Measurements from ENCODE around the gene TIGD1.

Gene TIGD1

DNA sequence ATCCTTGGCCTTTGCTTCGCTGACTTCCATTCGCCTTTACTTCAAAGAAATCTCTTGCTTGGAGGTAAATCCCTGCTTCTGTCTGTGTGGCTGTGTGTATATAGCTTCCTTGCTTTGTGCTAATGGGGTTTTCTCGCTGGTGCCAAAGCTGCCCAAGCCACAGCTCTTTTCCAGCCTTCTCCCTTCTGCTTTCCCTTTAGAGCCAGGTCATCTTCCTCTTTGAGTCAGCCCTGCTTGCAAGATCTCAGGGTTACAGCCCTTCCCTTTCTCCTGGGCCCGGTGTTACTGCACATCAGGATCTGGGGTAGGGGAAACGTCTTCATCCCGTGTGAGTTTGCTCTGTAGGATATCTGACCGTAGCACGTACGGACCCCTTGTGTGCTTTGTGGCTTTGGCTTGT lies 19.2 kb upstream of the TIGD1 start:
- DNase-seq = no peak

DNA sequence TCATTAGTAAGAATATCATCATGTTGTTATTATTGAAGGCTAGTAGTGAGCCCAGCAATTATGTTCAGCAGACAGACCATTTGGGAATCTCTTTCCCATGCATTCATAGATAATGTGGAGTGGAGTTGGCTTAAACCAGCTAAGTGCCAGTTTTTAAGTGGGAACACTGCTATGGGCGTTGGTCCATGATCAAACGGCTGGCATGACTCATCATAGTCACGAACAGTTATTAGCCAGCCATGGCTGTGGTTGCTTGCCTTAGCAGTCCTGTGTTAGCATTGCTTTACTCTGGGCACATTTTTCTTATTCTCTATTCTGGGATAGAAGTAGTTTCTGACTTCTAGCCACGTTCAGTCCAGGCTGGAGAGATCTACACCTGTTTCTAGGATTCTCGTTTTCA lies 17.8 kb upstream of the TIGD1 start:
- no peak for DNase-seq

DNA sequence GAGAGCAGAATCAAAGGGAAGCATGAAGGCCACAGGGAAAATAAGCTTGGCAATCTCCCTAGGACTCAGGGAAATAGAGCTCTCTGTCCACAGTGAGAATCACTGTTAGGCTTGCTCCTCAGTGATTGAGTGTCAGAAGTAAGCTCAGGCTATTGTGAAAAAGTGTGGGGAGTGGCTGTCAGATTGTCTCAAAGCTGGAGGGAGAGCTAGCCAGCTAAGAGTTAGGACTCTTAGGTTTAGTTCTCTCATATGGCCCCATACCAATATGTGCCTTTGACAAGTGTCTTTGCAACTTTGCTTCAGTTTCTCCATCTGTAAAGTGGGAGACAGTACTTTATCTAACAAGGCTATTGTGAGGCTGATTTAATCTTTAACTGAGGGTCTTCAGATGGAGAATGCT lies 17.4 kb upstream of the TIGD1 start:
- DNase-seq = no peak

DNA sequence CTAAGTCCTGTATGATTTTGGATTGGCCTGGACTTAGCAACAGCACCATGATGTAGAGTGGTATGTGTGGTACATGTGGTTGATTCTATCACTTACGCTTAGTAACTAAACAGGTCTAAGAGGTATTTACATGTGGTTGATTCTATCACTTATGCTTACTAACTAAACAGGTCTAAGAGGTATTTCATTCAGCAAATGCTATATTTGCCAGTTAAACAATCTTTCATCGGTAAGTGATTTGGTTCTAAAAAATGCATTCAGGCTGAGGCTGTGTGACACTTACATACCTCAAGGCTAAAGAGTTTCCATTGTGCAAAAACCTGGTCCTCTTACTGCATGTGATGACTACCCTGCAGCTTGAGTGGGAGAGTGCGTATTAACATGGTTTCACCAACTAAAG lies 13.2 kb upstream of the TIGD1 start:
- DNase-seq = no peak

DNA sequence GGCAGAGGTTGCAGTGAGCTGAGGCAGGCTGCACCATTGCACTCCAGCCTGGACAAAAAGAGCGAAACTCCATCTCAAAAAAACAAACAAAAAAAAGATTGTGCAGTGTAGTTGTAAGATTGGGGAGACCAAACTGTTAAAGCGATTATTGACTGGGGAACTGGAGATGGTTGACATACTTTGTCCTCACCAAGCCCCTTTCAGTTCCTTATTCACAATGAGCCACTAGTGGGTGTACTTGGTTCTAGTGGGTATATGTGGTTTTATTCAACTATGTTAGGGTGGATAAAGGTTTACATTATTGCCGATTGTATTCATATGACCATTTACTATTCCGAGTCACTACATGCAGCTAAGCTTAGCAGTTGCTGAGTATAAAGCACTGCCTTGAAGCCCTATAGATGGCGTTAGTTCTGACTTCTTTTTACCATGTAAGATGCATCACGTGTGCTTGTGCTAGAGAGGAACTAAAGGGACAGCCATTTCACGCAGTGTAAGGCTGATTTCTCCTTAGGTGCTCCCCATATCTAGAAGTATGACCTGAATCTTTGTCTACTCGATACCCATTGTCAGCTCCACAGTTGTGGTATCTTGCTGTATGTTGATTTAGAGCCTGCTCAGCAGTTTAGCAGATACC lies 12.3 kb upstream of the TIGD1 start:
- DNase-seq = no peak

DNA sequence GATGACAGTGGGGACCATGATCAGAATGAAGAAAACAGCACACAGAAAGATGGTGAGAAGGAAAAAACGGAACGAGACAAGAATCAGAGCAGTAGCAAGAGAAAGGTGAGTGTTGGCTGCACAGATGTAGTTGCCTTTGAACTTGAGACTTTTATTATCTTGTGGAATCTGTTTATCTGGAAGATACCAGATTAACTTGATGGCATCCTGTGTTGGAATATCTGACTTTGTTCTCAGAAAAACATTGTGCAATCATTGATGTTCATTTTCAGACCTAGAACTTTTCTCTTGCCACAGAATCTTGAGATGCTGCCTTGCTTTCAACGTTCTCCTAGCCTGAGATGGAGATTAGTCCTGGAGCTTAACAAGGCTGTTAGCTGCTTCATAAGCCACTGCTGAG lies 6.1 kb upstream of the TIGD1 start:
- no peak for DNase-seq

DNA sequence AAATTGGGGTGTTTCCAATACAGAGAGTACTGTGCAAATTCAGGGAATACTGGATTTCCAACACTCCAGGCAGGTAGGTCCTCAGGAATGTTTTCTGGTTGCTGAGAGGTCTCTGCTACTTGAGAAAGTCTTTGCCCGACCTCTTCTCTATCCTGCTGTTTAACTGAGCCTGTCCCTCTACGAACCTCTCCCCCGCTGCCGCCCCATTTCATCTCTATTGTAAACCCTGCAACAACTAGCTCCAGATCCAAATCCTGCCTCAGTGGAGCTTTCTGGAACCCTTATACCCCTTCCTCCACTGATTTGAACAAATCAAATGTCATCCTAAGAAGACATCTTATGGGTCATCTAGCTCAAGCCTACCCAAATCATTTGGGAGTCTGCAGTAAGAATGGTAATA lies 1.4 kb upstream of the TIGD1 start:
- DNase-seq = no peak

DNA sequence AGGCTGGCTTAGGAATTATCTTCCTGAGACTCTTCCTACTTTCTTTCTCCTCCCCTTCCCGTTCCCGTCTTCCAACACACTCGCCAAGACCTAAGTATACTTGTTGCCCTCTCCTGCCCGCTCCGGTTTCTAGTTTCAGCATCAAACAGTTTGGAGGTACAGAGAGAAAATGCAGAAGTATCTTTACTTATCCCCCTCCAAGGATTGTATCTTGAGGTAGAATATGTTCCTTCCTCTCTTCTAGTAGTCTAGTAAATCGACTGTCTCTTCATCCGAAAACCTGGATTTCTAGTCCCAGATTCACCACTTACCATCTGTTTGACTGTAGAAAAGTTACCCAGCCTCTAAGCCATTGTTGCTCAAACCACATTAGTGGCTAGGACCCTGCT lies 887 bp upstream of the TIGD1 start:
- DNase-seq = no peak

DNA sequence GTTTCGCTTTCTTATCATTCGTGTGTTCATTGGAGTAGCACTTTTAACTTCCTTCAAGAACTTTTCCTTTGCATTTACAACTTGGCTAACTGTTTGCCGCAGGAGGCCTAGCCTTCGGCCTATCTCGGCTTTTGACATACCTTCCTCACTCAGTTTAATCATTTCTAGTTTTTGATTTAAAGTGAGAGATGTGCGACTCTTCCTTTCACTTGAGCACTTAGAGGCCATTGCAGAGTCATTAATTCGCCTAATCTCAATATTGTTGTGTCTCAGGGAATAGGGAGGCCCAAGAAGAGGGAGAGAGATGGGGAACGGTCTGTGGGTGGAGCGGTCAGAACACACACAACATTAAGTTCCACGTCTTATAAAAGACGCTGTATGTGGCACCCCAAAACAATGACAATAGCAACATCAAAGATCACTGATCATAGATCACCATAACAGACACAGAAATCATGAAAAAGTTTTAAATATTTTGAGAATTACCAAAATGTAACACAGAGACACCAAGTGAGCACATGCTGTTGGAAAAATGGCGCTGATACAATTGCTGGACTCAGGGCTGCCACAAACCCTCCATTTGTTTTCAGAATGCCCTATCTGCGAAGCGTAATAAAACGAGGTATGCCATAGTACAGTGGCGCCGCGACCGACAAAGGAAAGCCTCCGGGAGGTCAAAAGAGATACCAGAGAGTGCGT lies 553 bp downstream of the TIGD1 start:
- no peak for DNase-seq

DNA sequence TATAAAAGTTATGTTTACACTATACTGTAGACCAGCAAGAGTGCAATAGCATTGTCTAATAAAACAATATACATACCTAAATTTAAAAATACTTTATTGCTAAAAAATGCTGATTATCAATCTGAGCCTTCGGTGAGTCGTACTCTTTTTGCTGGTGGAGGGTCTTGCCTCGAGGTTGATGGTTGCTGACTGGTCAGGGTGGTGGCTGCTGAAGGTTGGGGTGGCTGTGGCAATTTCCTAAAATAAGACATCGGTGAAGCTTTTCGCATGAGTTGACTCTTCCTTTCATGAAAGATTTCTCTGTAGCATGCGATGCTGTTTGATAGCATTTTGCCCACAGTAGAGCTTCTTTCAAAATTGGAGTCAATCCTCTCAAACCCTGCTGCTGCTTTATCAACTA lies 2.4 kb downstream of the TIGD1 start:
- DNase-seq = no peak

DNA sequence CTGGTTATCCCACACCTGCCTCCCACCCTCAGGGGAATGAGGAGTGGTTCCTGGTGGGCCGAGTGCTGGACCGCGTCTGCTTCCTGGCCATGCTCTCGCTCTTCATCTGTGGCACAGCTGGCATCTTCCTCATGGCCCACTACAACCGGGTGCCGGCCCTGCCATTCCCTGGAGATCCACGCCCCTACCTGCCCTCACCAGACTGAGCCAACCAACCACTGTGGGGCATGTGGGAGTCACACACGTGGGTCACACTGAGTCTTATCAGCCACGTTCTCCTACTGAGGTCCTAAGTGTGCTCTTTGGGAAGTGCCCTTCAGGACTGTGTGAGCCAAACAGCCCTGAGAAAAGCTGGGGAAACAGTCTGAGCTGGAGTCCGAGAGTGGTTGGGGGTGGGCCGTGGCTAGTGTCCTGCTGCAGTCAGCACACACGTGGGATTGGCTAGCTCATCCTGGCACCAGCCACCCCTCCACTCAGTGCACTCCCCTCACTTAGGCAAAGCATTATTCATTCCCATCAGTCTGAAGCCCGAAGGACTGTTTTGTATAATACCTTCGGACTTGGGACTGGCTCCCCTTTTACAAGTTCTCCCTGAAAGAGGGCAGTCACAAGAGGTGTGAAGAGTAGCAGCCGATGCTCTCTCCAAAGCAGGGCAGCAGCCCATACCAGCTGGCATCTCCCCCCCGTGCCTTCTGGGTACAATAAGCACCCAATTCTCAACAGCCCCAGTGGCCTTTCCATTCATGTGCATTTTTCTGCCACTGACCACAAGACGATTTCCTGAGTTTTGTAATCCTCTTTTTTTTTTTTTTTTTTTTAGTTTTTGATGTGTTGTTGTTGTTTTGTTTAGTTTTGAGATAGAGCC lies 4.6 kb downstream of the TIGD1 start:
- no peak for DNase-seq

DNA sequence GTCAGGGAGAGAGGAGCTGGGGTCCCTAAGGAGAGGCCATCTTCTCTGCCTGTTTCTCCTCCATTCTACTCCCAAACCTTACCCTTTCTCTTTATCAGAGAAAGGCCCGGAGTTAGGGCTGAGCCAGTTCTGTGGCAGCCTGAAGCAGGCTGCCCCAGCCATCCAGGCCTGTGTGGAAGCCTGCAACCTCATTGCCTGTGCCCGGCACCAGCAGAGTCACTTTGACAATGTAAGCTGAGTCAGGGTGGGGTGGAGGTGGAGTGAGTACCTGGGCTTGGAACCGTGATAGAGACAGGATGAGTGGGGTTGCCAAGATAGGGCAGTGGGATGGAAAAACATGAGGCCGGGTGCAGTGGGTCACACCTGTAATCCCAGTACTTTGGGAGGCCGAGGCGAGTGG lies 5.7 kb downstream of the TIGD1 start:
- no peak for DNase-seq

DNA sequence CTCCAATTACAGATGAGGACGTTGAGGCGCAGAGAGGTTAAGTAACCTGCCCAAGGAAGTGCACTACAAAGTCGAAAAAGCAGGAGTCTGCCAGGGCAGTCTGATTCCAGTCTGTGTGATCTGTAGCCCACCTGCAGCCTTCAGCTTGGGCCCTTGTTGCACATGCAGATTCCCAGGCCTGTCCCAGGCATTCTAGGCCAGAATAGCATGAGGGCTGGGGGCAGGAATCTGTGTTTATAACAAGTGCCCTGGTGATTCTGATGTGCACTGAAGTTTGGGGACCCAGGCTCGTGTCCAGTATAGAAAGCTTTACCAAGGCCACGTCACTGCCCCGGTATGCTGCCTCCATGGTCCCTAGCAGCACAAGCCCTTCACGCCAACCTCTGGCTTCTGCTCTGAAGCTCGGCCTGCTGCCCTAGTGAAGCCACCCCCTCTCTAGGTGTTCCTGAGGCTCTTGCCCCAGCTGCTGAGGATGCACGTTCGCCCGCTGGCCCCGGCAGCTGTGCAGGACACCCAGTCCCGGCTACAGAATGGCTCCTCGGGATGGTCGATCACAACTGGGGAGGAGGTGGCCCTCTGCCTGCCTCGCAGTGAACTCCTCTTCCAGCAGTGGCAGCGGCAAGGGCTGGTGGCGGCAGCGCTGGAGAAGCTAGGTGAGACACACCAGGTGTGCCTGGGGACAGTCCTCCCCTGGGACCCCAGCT lies 6.3 kb downstream of the TIGD1 start:
- DNase-seq = no peak

DNA sequence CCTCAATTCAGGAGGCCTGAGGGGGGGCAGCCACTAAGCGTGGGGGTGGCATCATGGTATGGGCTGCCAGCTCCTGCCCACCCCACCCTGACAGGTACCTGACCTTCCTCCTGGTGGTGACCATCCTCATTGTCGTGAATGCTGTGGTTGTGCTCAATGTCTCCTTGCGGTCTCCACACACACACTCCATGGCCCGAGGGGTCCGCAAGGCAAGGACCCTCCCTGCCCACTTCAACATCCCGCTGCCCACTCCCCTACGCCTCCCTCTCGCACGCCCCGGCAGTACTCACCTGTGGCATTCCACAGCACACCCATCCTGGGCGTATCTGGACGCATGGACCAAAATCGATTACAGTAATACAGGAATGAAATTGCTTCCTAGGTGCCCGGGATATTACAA lies 6.9 kb downstream of the TIGD1 start:
- no peak for DNase-seq

DNA sequence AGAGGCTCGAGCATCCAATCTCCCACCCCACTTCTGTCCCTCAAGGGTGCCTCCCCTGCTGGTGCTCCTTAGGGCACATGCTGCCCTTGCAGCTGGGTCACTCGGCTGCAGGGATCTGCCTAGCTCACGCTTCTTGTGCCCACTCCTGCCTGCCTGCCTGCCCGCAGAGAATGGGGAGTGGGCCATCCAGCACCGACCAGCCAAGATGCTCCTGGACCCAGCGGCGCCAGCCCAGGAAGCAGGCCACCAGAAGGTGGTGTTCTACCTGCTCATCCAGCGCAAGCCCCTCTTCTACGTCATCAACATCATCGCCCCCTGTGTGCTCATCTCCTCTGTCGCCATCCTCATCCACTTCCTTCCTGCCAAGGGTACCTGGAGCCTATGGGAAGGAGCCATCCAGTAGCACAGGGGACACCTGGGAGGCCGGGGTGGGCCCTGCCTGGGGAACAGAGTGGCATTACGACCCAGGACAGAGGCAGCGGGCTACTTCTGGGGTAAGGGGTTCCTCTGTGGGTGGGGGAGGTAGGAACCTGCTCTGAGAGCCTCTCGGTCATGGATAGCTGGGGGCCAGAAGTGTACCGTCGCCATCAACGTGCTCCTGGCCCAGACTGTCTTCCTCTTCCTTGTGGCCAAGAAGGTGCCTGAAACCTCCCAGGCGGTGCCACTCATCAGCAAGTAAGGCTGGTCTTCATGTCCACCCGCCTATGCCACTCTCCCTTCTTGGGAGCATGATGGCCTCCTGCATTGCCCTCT lies 7.5 kb downstream of the TIGD1 start:
- DNase-seq = no peak

DNA sequence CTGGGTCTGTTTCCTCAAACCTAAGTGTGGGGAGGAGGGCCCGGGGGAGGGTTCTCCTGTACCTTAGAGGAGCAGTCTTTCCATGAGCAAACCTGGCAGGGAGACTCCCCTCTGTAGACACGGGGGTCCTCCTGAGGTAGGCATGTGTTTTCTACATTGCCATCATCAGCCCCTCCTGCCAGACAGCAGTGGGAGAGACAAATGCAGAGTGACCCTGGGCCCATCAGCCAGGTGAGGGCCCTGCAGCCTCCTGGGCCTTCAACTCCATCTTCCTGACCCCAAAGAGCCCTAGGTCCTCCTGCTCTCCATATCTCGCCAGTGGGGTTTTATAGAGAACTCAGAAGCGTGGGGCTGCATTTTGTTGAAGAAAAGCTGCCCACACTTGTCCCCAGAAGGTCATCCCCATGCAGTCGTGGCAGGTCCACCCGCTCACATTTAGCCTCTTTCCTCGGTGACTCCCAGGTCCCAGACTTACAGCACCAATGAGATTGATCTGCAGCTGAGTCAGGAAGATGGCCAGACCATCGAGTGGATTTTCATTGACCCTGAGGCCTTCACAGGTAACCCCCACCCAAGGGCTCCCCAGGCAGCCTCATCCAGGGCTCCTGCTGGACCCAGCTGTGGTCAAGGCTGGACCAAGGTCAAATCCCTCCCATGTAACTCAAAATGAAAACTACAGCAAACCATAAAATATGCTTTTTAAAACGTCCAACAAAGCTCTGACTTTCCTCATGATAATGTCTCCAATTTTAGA lies 8.2 kb downstream of the TIGD1 start:
- DNase-seq = no peak

DNA sequence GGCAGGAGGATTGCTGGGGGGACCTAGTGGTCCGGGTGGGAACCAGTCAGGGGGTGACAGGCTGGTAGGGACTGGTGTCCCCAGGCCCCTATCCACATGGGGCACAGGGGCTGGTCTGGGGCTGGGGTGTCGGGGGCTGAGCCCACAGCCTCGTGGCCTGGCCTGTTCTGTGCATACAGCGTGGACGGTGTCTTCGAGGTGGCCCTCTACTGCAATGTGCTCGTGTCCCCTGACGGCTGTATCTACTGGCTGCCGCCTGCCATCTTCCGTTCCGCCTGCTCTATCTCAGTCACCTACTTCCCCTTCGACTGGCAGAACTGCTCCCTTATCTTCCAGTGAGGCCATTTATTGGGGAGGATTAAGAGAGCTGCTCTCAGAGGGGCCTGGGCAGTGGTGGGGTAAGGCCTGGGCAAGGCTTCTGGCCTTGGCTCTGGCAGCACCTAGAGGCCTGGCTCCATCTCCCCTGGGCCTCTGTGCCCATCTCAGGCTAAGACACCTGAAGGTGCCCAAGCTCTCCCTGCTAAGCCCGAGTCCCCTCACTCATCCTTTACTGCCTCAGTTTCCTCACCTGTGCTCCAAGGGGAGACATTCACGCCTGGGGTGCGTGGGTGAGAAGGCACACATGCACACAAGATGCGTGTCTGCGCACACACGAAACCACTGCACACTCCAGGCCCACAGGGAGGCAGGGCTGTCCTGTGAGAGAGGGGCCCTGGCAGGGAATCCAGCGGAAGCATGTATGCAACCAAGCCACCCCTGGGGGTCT lies 9.0 kb downstream of the TIGD1 start:
- DNase-seq = no peak

DNA sequence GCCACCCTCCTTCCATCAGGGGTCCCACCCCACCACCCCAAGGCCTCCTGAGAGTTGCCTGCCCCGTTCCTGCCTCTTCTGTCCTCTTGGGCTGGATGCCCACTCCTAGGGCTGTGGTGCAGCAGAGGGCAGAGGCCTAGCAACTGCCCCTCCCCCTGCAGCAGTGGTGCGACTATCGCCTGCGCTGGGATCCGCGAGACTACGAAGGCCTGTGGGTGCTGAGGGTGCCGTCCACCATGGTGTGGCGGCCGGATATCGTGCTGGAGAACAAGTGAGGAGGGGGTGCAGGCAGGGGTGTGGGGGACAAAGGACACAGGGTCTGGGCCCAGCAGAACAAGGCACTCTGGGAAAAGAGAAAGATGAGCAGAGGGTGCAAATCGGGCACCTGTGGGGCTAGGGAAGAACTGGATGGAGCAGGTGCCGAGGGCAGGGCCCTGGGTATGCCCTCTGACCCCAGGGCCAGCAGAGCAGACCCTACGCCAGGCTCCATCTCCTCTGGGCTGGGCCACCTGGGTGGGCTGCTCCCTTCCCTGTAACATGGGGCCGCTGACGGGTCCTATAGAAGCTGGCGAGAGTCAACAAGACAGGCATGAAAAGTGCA lies 9.8 kb downstream of the TIGD1 start:
- no peak for DNase-seq

DNA sequence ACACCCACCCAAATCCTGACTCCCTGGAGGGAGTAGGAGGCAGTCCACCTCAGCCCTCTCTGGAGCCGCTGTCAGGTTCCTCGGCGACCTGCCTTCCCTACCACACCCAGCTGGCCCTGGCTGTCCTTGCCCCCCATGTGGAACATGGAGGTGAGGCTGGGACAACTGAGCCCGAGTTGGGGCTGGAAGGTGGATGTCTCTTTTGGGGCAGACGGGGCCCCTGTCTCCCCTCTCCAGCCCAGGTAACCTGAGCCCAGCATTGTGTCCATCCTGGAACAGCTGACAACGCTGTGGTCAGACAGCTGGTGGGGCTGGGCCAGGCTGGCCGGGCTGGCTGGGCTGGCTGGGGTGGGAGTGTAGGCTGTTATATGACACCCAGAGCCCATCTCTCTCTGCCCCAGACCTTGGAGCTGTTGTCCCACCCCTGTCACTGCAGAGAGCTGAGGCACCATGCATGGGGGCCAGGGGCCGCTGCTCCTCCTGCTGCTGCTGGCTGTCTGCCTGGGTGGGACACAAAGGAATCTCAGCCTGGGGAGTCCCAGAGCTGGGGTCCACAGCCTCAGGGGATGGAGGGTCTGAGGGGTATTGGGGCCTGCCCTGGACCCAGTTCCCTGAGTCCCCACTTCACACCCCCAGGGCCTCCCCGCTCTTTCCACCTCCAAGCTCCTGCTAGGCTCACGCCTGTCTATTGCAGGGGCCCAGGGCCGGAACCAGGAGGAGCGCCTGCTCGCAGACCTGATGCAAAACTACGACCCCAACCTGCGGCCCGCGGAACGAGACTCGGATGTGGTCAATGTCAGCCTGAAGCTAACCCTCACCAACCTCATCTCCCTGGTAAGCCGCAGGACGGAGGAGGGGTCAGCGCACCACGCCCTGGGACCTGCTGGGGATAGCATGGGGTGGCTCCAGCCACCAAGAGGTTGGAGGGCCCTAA lies 10.8 kb downstream of the TIGD1 start, which contains the start of gene CHRNG:
CHRNG (plus strand) TSS at position 395 of the 934 bp plus-strand sequence; CDS start at position 451, 56 bp downstream.
- no peak for DNase-seq

Measured in NK-92 treated with Interleukin-12 subunit alpha and Interleukin-12 subunit beta, amount 100 ng/mL, for 24 hours (cell line).